Activated B cell treated with CpG ODN at 0.5 μM for 24 hours (primary cell): ENCODE results near the gene SCYGR4. TPM values are rescaled to one million over a fixed set of nuclear protein-coding genes. Genes with fewer than 3 reads are reported as not detected.

Experiments used
- ATAC-seq: fragments of 200-7000 bp; cut with Tn5 transposase; one replicate; pipeline ENCODE4 v1.10.0; 2021; ENCODE audit warnings: low read depth, mild to moderate bottlenecking, moderate library complexity
- CTCF ChIA-PET: fragments of 350-600 bp; sonication (Branson Sonifier 250); formaldehyde crosslinking; loops from one replicate; lab custom pipeline; 2021; ENCODE audit warnings: antibody characterized with exemption; lab: Charles Lee
- POLR2A ChIA-PET: fragments of 350-600 bp; sonication (Branson Sonifier 250); formaldehyde crosslinking; loops from one replicate; lab custom pipeline; 2021; ENCODE audit warnings: antibody characterized with exemption; lab: Charles Lee
- DNase-seq: peaks from one replicate; pipeline ENCODE4 v3.0.0; 2022
- H3K27ac Mint-ChIP-seq: one replicate; pipeline ENCODE4 v1.8.0; 2020; ENCODE audit warnings: mixed read lengths
- H3K27me3 Mint-ChIP-seq: one replicate; pipeline ENCODE4 v1.8.0; 2021; ENCODE audit warnings: mixed read lengths
- H3K36me3 Mint-ChIP-seq: one replicate; pipeline ENCODE4 v1.8.0; 2021; ENCODE audit warnings: low read depth, mixed read lengths
- H3K4me1 Mint-ChIP-seq: one replicate; pipeline ENCODE4 v1.8.0; 2021; ENCODE audit warnings: mixed read lengths
- H3K4me3 Mint-ChIP-seq: one replicate; pipeline ENCODE4 v1.8.0; 2020; ENCODE audit warnings: mild to moderate bottlenecking, mixed read lengths
- H3K9me3 Mint-ChIP-seq: one replicate; pipeline ENCODE4 v1.8.0; 2020; ENCODE audit warnings: mixed read lengths
- intact Hi-C: fragments of 100-400 bp; cut with micrococcal nuclease; formaldehyde crosslinking; loops from one replicate; pipeline ENCODE4 v1.15.1; 2024
- total RNA-seq: library from RNA; stranded (reverse); gene quantifications from 2 replicates; pipeline ENCODE4 v1.2.3, GENCODE V29; 2022
- TF ChIP-seq, protein P1 (sequence below): fragments of 200-600 bp; IDR thresholded peaks from one replicate; pipeline ENCODE4 v1.8.0; 2022; ENCODE audit warnings: antibody characterized with exemption, mild to moderate bottlenecking

Gene SCYGR4, protein sequence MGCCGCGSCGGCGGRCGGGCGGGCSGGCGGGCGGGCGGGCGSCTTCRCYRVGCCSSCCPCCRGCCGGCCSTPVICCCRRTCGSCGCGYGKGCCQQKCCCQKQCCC
- total RNA-seq = not detected in 2 replicates

DNA sequence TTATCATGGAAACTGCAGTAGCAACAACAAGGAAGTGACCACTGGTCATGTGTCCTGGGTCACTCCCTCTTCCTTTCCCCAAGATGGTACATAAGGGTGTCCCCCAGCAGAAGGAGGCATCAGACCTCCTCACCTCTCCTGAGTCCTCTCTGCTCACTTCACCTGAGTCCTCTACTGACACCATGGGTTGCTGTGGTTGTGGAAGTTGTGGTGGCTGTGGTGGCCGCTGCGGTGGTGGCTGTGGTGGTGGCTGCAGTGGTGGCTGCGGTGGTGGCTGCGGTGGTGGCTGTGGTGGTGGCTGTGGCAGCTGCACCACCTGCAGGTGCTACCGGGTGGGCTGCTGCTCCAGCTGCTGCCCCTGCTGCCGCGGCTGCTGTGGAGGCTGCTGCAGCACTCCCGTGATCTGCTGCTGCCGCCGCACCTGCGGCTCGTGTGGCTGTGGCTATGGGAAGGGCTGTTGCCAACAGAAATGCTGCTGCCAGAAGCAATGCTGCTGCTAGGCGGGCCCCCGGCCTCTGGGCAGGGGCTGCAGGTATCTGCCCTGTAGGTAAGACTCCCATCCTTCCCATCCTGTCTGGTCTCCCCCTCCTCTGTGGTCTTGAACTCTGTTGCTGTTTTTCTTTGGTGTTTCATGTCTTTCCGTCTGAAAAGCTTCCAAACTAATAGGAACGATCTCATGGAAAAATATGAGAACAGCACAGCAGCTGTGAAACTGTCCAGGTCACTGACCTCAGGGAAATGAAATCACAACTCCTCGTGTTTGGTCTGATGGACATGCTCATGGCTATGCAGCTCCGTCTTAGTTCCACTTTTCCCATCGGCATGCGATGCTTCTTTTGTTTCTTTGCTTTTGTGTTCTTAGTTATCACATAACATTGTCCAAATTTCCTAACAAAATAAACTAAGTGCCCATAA lies at the start of gene SCYGR4:
Gene SCYGR4 (plus strand): TSS at position 183 of the 915 bp plus-strand sequence. CDS start 0 bp downstream, at position 183.
- intact Hi-C loops = no loop called here
- Mint-ChIP-seq H3K4me3 (no peak within 1 kb of the TSS), H3K36me3 (no peaks in the 10 kb centered on the region), H3K27ac (no peak within 1 kb of the TSS), H3K9me3 (peaks cover 2% of the 10 kb centered on the region), H3K4me1 (no peaks in the 10 kb centered on the region), H3K27me3 (peaks cover 5% of the 10 kb centered on the region)
- POLR2A ChIA-PET = no interaction called here
- no peak for DNase-seq
- CTCF ChIA-PET = no interaction called here
- TF ChIP-seq, protein P1, sequence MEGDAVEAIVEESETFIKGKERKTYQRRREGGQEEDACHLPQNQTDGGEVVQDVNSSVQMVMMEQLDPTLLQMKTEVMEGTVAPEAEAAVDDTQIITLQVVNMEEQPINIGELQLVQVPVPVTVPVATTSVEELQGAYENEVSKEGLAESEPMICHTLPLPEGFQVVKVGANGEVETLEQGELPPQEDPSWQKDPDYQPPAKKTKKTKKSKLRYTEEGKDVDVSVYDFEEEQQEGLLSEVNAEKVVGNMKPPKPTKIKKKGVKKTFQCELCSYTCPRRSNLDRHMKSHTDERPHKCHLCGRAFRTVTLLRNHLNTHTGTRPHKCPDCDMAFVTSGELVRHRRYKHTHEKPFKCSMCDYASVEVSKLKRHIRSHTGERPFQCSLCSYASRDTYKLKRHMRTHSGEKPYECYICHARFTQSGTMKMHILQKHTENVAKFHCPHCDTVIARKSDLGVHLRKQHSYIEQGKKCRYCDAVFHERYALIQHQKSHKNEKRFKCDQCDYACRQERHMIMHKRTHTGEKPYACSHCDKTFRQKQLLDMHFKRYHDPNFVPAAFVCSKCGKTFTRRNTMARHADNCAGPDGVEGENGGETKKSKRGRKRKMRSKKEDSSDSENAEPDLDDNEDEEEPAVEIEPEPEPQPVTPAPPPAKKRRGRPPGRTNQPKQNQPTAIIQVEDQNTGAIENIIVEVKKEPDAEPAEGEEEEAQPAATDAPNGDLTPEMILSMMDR = no peak
- ATAC-seq = no peak

DNA sequence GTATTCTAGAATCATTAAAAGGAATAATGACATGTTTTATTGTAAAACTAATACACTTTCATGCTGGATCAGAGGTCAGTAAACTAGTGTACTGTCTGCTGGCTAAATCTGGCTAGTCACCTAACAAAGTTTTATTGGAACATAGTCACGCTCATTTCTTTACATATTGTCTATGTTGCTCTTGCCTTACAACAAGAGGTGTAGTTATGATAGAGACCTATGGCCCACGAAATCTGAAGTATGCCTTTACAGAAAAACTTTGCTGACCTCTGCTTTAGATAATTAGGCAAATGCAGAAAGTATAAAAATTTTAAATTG lies 48.5 kb upstream of the SCYGR4 start:
- CTCF ChIA-PET = no interaction called here

DNA sequence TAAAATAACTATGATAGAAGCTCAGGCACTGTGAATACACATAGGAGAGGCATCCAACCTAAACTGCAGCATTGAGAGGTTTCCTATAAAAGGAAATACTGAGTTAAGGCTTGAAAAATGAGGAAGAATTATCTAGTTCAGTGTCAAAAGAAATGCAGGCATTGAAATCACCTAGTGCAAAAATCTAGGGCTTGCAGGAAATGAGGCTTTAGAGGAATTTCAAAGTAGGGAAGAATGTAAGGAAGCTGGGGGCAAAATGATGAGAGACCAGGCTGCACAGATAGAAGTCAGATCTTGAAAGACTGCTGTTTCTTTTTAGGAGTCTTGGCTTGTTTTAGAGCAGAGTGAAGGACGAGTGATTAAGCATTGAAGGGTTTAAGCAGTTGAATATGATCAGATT lies 46.7 kb upstream of the SCYGR4 start:
- Mint-ChIP-seq H3K4me1 (no peaks in the 10 kb centered on the region), H3K36me3 (no peaks in the 10 kb centered on the region), H3K4me3 (no peak overlapping the region), H3K27me3 (peaks cover 3% of the 10 kb centered on the region), H3K27ac (no peak overlapping the region), H3K9me3 (no peaks in the 10 kb centered on the region)
- ATAC-seq (no peak), DNase-seq (no peak)
- TF ChIP-seq, protein P1 = no peak
- POLR2A ChIA-PET = no interaction called here
- CTCF ChIA-PET = no interaction called here
- intact Hi-C loops = no loop called here

More for the DNA sequence above, 48.5 kb upstream of the SCYGR4 start:
- POLR2A ChIA-PET = no interaction called here
- H3K9me3 Mint-ChIP-seq = no peaks in the 10 kb centered on the region
- intact Hi-C loops = no loop called here
- no peak for ATAC-seq
- H3K27me3 Mint-ChIP-seq = no peaks in the 10 kb centered on the region
- no peaks in the 10 kb centered on the region for H3K36me3 Mint-ChIP-seq
- no peak for DNase-seq
- no peaks in the 10 kb centered on the region for H3K4me1 Mint-ChIP-seq
- TF ChIP-seq, protein P1 = no peak
- no peak overlapping the region for H3K4me3 Mint-ChIP-seq
- no peak overlapping the region for H3K27ac Mint-ChIP-seq

DNA sequence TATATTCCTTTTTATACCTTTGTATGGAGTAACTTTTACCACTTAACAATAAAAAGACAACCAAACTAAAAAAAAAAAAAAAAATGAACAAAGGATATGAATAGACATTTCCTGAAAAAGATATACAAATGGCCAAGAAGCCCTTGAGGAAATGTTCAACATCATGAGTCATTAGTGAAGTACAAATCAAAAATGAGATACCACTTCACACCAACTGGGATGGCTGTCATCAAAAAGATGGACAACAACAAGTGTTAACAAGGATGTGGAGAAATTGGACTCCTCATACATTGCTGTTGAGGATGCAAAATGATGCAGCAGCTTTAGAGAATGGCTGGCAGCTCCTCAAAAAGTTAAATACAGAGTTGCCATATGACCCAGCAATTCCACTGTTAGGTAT lies 41.2 kb upstream of the SCYGR4 start:
- ATAC-seq (no peak), DNase-seq (no peak)
- H3K27me3 Mint-ChIP-seq = peaks cover 30% of the 10 kb centered on the region
- no peak overlapping the region for H3K27ac Mint-ChIP-seq
- no peaks in the 10 kb centered on the region for H3K36me3 Mint-ChIP-seq
- intact Hi-C loops = no loop called here
- H3K4me1 Mint-ChIP-seq = no peaks in the 10 kb centered on the region
- TF ChIP-seq, protein P1 = no peak
- H3K9me3 Mint-ChIP-seq = no peaks in the 10 kb centered on the region
- ChIA-PET POLR2A (interaction anchor here (0.6 kb wide), 1 partner anchor 10 kb away, joined by 4 read pairs; no protein-coding TSS in a partner anchor), CTCF (no interaction called here)
- H3K4me3 Mint-ChIP-seq = no peak overlapping the region

- H3K36me3 Mint-ChIP-seq = no peaks in the 10 kb centered on the region
- H3K27me3 Mint-ChIP-seq = peaks cover 33% of the 10 kb centered on the region
- H3K27ac Mint-ChIP-seq = no peak overlapping the region
- H3K9me3 Mint-ChIP-seq = peaks cover 1% of the 10 kb centered on the region
- H3K4me1 Mint-ChIP-seq = no peaks in the 10 kb centered on the region
- CTCF ChIA-PET = no interaction called here
- intact Hi-C loops = no loop called here
- no peak for ATAC-seq
- POLR2A ChIA-PET = no interaction called here
- DNase-seq = no peak
- TF ChIP-seq, protein P1 = no peak
- H3K4me3 Mint-ChIP-seq = no peak overlapping the region
These were observed 40.5 kb upstream of the SCYGR4 start for GRCh38 chr2:227576812-227577211.
